GM19239 (cell line): ENCODE results near the gene IDH3G.

Experiments
- DNase-seq: peaks from one replicate; pipeline ENCODE4 v3.0.0; 2011; ENCODE audit warnings: low spot score; ENCODE audit not compliant: insufficient read length
- FAIRE-seq: peaks from 2 replicates; lab custom pipeline; 2011; peaks lifted over from hg19 to GRCh38; lab: Jason Lieb, UNC

IDH3G gene

GRCh38 chrX:153738056-153738605, 56.0 kb downstream of the IDH3G start:
- DNase-seq = no peak
- no peak for FAIRE-seq

GRCh38 chrX:153736871-153737441, 57.2 kb downstream of the IDH3G start:
- FAIRE-seq = no peak
- DNase-seq = no peak

- FAIRE-seq (no peak), DNase-seq (no peak)
Observed at GRCh38 chrX:153736071-153736820, 57.9 kb downstream of the IDH3G start.
